Activated B cell treated with CpG ODN at 0.5 μM for 24 hours (primary cell): ENCODE data around the gene KLHL35. TPM values are rescaled to one million over a fixed set of nuclear protein-coding genes. Genes with fewer than 3 reads are reported as not detected.

Experiments
- ATAC-seq: fragments of 200-7000 bp; cut with Tn5 transposase; one replicate; pipeline ENCODE4 v1.10.0; 2021; ENCODE audit warnings: low read depth, mild to moderate bottlenecking, moderate library complexity
- CTCF ChIA-PET: fragments of 350-600 bp; sonication (Branson Sonifier 250); formaldehyde crosslinking; loops from one replicate; lab custom pipeline; 2021; ENCODE audit warnings: antibody characterized with exemption; lab: Charles Lee
- POLR2A ChIA-PET: fragments of 350-600 bp; sonication (Branson Sonifier 250); formaldehyde crosslinking; loops from one replicate; lab custom pipeline; 2021; ENCODE audit warnings: antibody characterized with exemption; lab: Charles Lee
- DNase-seq: peaks from one replicate; pipeline ENCODE4 v3.0.0; 2022
- H3K27ac Mint-ChIP-seq: one replicate; pipeline ENCODE4 v1.8.0; 2020; ENCODE audit warnings: mixed read lengths
- H3K27me3 Mint-ChIP-seq: one replicate; pipeline ENCODE4 v1.8.0; 2021; ENCODE audit warnings: mixed read lengths
- H3K36me3 Mint-ChIP-seq: one replicate; pipeline ENCODE4 v1.8.0; 2021; ENCODE audit warnings: low read depth, mixed read lengths
- H3K4me1 Mint-ChIP-seq: one replicate; pipeline ENCODE4 v1.8.0; 2021; ENCODE audit warnings: mixed read lengths
- H3K4me3 Mint-ChIP-seq: one replicate; pipeline ENCODE4 v1.8.0; 2020; ENCODE audit warnings: mild to moderate bottlenecking, mixed read lengths
- H3K9me3 Mint-ChIP-seq: one replicate; pipeline ENCODE4 v1.8.0; 2020; ENCODE audit warnings: mixed read lengths
- CTCF ChIP-seq: fragments of 200-600 bp; IDR thresholded peaks from one replicate; pipeline ENCODE4 v1.8.0; 2022; ENCODE audit warnings: antibody characterized with exemption, mild to moderate bottlenecking
- intact Hi-C: fragments of 100-400 bp; cut with micrococcal nuclease; formaldehyde crosslinking; loops from one replicate; pipeline ENCODE4 v1.15.1; 2024
- total RNA-seq: library from RNA; stranded (reverse); gene quantifications from 2 replicates; pipeline ENCODE4 v1.2.3, GENCODE V29; 2022

The KLHL35 gene
- total RNA-seq, 1 donor from 2014 or later: 0.11 TPM

GRCh38 chr11:75399344-75400145 lies 33.5 kb downstream of the KLHL35 start, which contains the start of gene RPS3:
RPS3 (plus strand) TSS chr11:75399518; CDS start chr11:75399548, 30 bp downstream.
- ATAC-seq (peak; percentile 91), DNase-seq (peak; percentile 83)
- Mint-ChIP-seq H3K4me1 (peaks cover 49% of the 10 kb centered on the region), H3K9me3 (no peaks in the 10 kb centered on the region), H3K27me3 (peaks cover 5% of the 10 kb centered on the region), H3K36me3 (peaks cover 52% of the 10 kb centered on the region), H3K4me3 (peak within 1 kb of the TSS; percentile 99), H3K27ac (peak within 1 kb of the TSS; percentile 98)
- ChIA-PET POLR2A (interaction anchor here (0.5 to 1.4 kb wide), 5 partner anchors 9 to 808 kb away, joined by 3 to 5 read pairs (median 3); no protein-coding TSS in a partner anchor), CTCF (interaction anchor here (0.9 to 2.6 kb wide), 4 partner anchors 9 to 139 kb away, joined by 3 to 8 read pairs (median 4); no protein-coding TSS in a partner anchor)
- no peak for TF ChIP-seq CTCF
- intact Hi-C loops: loop anchor here (1.0 to 10.0 kb wide), 6 partner anchors 31 to 1005 kb away; partner anchors contain the start of genes GDPD5, PGM2L1 and WNT11

- H3K4me3 Mint-ChIP-seq: peak overlapping the region; percentile 99
These were observed 34.1 kb downstream of the KLHL35 start for GRCh38 chr11:75398906-75399305.

GRCh38 chr11:75394085-75394840 lies 38.7 kb downstream of the KLHL35 start:
- Mint-ChIP-seq H3K27ac (no peak overlapping the region), H3K36me3 (peaks cover under 1% of the 10 kb centered on the region), H3K27me3 (peaks cover 11% of the 10 kb centered on the region), H3K4me1 (peaks cover 2% of the 10 kb centered on the region), H3K4me3 (no peak overlapping the region), H3K9me3 (no peaks in the 10 kb centered on the region)
- POLR2A ChIA-PET: no interaction called here
- CTCF ChIA-PET: interaction anchor here (0.5 kb wide), 1 partner anchor 139 kb away, joined by 3 read pairs; no protein-coding TSS in a partner anchor
- DNase-seq: no peak
- ATAC-seq: no peak
- no peak for TF ChIP-seq CTCF
- intact Hi-C loops: loop anchor here (10.0 kb wide), 2 partner anchors 439 to 999 kb away; partner anchors contain the start of gene PGM2L1

More at GRCh38 chr11:75398906-75399305, 34.1 kb downstream of the KLHL35 start:
- CTCF ChIA-PET: interaction anchor here (2.6 kb wide), 1 partner anchor 10 kb away, joined by 8 read pairs; no protein-coding TSS in a partner anchor
- Mint-ChIP-seq H3K9me3 (no peaks in the 10 kb centered on the region), H3K27me3 (peaks cover 5% of the 10 kb centered on the region), H3K27ac (peak overlapping the region; percentile 98), H3K4me1 (peaks cover 43% of the 10 kb centered on the region), H3K36me3 (peaks cover 46% of the 10 kb centered on the region)
- DNase-seq: no peak
- intact Hi-C loops: loop anchor here (2.0 to 10.0 kb wide), 4 partner anchors 126 to 1004 kb away; partner anchors contain the start of genes GDPD5 and PGM2L1
- peak; percentile 3 for ATAC-seq
- TF ChIP-seq CTCF: no peak
- POLR2A ChIA-PET: interaction anchor here (1.1 to 1.4 kb wide), 2 partner anchors 9 to 119 kb away, joined by 5 to 7 read pairs; no protein-coding TSS in a partner anchor

- ATAC-seq (no peak), DNase-seq (no peak)
- Mint-ChIP-seq H3K27ac (no peak overlapping the region), H3K9me3 (no peaks in the 10 kb centered on the region), H3K4me3 (no peak overlapping the region), H3K4me1 (no peaks in the 10 kb centered on the region), H3K27me3 (peaks cover 12% of the 10 kb centered on the region), H3K36me3 (no peaks in the 10 kb centered on the region)
- ChIA-PET POLR2A (interaction anchor here (0.6 kb wide), 1 partner anchor 10 kb away, joined by 3 read pairs; no protein-coding TSS in a partner anchor), CTCF (interaction anchor here (1.2 to 5.3 kb wide), 5 partner anchors 8 to 143 kb away, joined by 3 to 34 read pairs (median 4); partner anchors contain the start of gene RPS3)
- intact Hi-C loops: loop anchor here (10.0 kb wide), 3 partner anchors 435 to 995 kb away; partner anchors contain the start of gene PGM2L1
- TF ChIP-seq CTCF: no peak
These were observed 43.1 kb downstream of the KLHL35 start for GRCh38 chr11:75389925-75390324.
